ENCODE measurements around the gene FKBP10. TPM values are rescaled to one million over a fixed set of nuclear protein-coding genes. Genes with fewer than 3 reads are reported as not detected.

Gene FKBP10
- total and polyA plus RNA-seq, 2 donors (not counting 3 experiments of a cell fraction or from before 2014, with no cell fraction given) = 168 to 377 TPM

- intact Hi-C loops (cut with micrococcal nuclease) = no loop called here
- Histone ChIP-seq H2AFZ (ENCODE audit: low read depth, low read length) (no peak overlapping the region), H3K27ac (ENCODE audit: insufficient read depth, low read depth, low read length) (no peak overlapping the region), H3K9me1 (replicated peaks; ENCODE audit: control insufficient read depth, extremely low read depth, insufficient read depth, low read length) (no peaks in the 10 kb centered on the region), H3K9ac (replicated peaks; ENCODE audit: extremely low read depth, insufficient read depth, low read length) (no peak overlapping the region), H3K9me3 (replicated peaks; ENCODE audit: control insufficient read depth, insufficient read depth, low read length) (no peaks in the 10 kb centered on the region), H4K20me1 (replicated peaks; ENCODE audit: control insufficient read depth, extremely low read depth, insufficient read depth, low read length) (no peaks in the 10 kb centered on the region), H3K79me2 (ENCODE audit: control insufficient read depth, insufficient read depth, low read length) (no peaks in the 10 kb centered on the region), H3K36me3 (ENCODE audit: control insufficient read depth in 2 of 2, extremely low read depth in 1 of 2, insufficient read depth in 2 of 2, low read length in 2 of 2) (peaks cover 6 to 26% of the 10 kb centered on the region in 2 experiments), H3K4me2 (ENCODE audit: insufficient read depth, low read length) (no peak overlapping the region), H3K27me3 (ENCODE audit: control insufficient read depth in 2 of 2, insufficient read depth in 2 of 2, low read length in 2 of 2) (no peaks in the 10 kb centered on the region), H3K4me1 (ENCODE audit: control insufficient read depth, extremely low read depth, insufficient read depth, low read length) (no peaks in the 10 kb centered on the region), H3K4me3 (replicated peaks in 1 of 3; ENCODE audit: insufficient read depth in 1 of 3, low read depth in 1 of 3, low read length in 3 of 3) (no peak overlapping the region)
- dilution Hi-C loops (cut with MboI; ENCODE audit: extremely low pct_ligation_motif_present, low sequenced_read_pairs) = no loop called here
- CTCF ChIA-PET = interaction anchor here (1.1 to 1.4 kb wide), 3 partner anchors 12 to 86 kb away, joined by 3 to 4 read pairs (median 3); partner anchors contain the start of genes KLHL11 and P3H4
- BruUV-seq (replicated peaks) = no TSS peak
- no peak for TF ChIP-seq POLR2AphosphoS5 (IDR thresholded peaks at IDR 0.05; ENCODE audit: insufficient read depth, low read depth, low read length)
- TF ChIP-seq GATA2 (IDR thresholded peaks at IDR 0.05; ENCODE audit: insufficient read depth, insufficient read length, low read depth, low read length) = no peak
- TF ChIP-seq POLR2A (IDR thresholded peaks at IDR 0.05; ENCODE audit: low read depth, low read length) = no peak
- TF ChIP-seq FOS (IDR thresholded peaks at IDR 0.05; ENCODE audit: borderline replicate concordance, insufficient read depth, low read length) = no peak
- no peak for TF ChIP-seq MAX (IDR thresholded peaks at IDR 0.05; ENCODE audit: insufficient read depth, insufficient read length)
- TF ChIP-seq MYC (IDR thresholded peaks at IDR 0.05; ENCODE audit: low read depth, low read length) = no peak
- TF ChIP-seq JUN (IDR thresholded peaks at IDR 0.05; ENCODE audit: borderline replicate concordance, insufficient read depth, insufficient read length, low read depth) = no peak
- TF ChIP-seq EZH2 (IDR thresholded peaks at IDR 0.05; ENCODE audit: borderline replicate concordance, low read depth, low read length, severe bottlenecking) = no peak
- no peak for TF ChIP-seq CTCF (IDR thresholded peaks at IDR 0.05; ENCODE audit: extremely low read depth in 1 of 2, insufficient read depth in 1 of 2, low read depth in 1 of 2, low read length in 2 of 2)
- POLR2A ChIA-PET = interaction anchor here (0.6 kb wide), 1 partner anchor 13 kb away, joined by 7 read pairs; no protein-coding TSS in a partner anchor
- no peak for DNase-seq (ENCODE audit: low read depth, low spot score)
- FAIRE-seq = no peak
These were observed 10.8 kb downstream of the FKBP10 start for GRCh38 chr17:41823580-41823979.
